ENCODE results near the gene LRIG2.
A peak's percentile ranks its signal among the peaks of the same experiment; 100 is the strongest.
"Not testable (repeated sequence)": the region's sequence is repeated elsewhere in the genome, so short reads cannot be mapped to it uniquely, and the experiment has no call there.

Gene LRIG2, protein sequence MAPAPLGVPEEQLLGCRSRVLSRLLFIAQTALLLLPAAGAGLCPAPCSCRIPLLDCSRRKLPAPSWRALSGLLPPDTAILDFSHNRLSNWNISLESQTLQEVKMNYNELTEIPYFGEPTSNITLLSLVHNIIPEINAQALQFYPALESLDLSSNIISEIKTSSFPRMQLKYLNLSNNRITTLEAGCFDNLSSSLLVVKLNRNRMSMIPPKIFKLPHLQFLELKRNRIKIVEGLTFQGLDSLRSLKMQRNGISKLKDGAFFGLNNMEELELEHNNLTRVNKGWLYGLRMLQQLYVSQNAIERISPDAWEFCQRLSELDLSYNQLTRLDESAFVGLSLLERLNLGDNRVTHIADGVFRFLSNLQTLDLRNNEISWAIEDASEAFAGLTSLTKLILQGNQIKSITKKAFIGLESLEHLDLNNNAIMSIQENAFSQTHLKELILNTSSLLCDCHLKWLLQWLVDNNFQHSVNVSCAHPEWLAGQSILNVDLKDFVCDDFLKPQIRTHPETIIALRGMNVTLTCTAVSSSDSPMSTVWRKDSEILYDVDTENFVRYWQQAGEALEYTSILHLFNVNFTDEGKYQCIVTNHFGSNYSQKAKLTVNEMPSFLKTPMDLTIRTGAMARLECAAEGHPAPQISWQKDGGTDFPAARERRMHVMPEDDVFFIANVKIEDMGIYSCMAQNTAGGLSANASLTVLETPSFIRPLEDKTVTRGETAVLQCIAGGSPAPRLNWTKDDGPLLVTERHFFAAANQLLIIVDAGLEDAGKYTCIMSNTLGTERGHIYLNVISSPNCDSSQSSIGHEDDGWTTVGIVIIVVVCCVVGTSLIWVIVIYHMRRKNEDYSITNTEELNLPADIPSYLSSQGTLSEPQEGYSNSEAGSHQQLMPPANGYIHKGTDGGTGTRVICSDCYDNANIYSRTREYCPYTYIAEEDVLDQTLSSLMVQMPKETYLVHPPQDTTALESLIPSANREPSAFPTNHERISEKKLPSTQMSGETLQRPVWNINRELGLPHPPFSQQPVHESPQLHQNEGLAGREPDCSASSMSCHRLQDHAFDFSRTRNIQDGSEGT

DNA sequence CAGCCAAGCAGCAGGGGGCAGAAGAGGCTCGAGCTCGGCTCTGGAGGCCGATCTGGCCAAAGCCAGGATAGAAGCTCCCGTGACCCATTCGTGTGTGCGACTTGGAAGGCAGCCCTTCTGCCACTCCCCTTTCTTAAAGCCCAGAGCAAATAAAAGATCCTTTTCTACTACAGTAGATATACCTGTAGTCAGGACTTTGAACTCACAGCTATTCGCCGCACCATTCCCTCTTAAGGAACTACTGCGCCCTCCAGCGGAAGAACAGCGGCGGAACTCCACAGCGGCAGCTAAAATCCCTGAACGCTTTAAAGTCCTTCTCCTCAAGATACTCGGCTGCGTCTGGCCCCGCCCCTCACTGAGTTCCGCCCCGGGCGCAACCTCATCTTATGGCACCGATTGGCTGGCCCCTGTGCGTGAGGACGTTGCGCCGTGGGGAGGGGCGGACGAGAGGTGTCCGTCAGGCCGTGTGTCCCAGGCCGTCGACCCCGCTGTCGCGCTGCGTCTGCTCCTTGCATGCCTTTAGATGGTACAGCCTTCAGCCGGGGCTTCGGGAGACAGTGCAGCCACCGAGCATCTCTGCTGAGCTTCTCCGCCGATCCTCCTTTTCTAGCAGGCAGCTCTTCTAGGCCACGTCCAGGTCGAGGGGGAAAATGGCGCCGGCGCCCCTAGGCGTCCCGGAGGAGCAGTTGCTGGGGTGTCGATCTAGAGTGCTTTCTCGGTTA is at the start of gene LRIG2:
Gene LRIG2 (plus strand): TSS at position 442 of the 722 bp plus-strand sequence. CDS start 209 bp downstream, at position 651.
- DNase-seq (ENCODE audit: low read depth in 2 of 2): peak; percentile 93 to 97

DNA sequence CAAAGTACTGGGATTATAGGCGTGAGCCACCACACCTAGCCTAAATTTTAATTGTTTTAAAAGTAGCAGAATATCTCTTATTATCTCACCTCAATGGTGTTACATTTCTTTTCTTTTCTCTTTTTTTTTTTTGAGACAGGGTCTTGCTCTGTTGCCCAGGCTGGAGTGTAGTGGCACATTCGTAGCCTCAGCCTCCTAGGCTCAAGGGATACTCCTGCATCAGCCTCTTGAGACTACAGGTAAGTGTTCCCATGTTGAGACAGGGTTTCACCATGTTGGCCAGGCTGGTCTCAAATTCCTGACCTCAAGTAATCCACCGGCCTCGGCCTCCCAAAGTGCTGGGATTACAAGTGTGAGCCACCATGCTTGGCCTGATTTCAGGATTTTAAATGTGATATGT is 49.7 kb upstream of the LRIG2 start:
- not testable (repeated sequence) for DNase-seq (ENCODE audit: low read depth in 2 of 2)

DNA sequence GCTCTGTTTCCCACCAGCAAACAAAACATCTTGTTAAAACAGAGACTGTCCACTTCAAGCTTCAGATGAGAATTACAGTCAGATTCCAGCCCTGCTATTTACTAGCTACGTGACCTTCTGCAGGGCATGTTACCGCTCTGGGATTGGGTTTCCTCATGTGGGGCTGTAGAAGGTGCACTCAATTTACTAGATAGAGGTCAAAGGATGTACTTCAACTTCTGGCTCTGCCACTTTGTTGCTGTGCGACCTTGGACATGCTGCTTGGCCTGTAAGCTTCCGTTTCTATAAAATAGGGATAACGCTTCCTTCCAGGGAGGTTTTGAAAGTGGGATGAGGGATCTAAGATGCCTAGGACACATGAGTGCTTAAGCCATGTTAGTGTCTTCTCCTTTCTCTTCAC is 46.0 kb upstream of the LRIG2 start:
- DNase-seq (ENCODE audit: low read depth in 2 of 2): no peak

DNA sequence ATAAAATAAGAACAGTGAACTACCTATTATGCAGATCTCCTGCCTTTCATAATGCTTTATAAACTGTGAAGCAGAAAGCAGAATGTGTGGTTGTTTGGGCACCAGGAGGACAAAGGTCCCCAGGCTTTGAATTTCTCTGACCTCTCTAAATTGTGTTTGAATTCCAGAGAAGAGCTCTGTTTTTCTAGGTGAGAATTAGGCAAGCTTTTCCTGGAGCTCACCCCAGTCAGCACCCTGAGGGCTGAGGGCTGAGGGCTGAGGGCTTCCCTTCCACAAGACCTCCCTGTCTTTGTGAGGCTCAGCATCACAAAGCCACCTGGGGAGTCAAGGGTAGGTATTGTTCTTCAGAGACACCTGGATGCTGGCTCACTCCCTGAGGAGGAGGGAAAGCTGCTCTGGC is 45.5 kb upstream of the LRIG2 start:
- no peak for DNase-seq (ENCODE audit: low read depth in 2 of 2)

DNA sequence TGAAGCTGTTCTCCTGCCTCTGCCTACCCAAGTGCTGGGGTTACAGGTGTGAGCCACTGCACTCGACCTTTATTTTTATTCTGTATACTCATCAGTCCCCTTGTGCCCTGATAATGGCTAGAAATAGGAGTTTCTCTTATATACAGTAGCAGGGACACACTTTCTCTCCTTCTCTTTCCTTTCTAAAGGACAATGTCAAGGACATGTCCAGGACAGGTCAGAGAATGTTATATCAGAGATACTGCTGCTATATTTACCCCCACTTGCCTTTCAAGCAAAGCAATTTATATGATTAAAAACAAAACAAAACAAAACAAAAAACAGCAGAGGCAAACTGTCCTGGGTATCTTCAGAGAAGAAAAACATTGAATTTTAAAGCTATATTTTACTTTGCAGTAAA is 43.2 kb upstream of the LRIG2 start:
- DNase-seq (ENCODE audit: low read depth in 2 of 2): no peak

DNA sequence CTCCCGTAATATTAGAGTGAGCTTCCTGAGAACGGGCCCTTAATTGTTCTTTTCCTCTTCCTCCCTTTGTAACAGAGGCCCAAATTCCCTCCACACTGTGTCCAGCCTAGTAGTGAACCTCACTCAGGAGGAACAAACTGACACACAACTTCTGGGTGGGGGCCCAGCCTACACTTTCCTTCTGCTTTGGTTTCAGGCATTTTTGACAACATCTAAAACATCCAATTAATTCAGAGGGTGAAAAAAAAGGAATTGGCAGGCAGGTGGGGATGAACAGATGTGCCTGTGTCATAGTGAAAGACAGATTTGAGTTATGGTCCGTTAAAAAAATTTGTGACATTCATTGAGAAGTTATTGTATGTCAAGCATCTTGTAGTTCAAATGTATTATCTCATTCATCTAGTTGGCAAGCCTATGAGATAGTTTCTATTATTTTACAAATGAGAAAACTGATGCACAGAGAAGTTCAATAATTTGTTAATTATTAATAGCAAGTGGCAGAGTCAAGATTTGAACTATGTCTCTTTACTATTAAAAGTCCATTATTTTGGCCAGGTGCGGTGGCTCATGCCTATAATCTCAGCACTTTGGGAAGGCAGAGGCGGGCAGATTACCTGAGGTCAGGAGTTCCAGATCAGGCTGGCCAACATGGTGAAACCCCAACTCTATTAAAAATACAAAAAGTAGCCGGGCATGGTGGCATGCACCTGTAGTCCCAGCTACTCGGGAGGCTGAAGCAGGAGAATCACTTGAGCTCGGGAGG is 41.6 kb upstream of the LRIG2 start:
- DNase-seq (ENCODE audit: low read depth in 2 of 2): no peak

DNA sequence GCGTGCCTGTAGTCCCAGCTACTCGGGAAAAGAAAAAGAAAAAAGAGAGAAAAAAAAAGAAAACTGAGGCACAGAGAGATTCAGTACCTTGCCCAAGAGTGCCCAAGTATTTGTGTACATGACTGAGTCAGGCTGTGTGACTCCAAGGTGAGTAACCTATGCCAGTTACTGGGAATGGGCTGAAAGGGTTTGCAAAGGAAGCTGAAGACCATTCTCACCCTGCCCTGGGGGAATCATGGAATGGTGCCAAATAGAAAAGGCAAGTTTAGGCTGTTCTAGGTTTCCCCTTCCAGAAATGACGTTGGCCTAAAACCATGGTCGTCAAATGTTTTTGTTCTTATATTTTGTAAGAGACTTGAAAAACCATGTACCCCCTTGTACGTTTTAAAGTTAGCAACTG is 37.9 kb upstream of the LRIG2 start:
- no peak for DNase-seq (ENCODE audit: low read depth in 2 of 2)

DNA sequence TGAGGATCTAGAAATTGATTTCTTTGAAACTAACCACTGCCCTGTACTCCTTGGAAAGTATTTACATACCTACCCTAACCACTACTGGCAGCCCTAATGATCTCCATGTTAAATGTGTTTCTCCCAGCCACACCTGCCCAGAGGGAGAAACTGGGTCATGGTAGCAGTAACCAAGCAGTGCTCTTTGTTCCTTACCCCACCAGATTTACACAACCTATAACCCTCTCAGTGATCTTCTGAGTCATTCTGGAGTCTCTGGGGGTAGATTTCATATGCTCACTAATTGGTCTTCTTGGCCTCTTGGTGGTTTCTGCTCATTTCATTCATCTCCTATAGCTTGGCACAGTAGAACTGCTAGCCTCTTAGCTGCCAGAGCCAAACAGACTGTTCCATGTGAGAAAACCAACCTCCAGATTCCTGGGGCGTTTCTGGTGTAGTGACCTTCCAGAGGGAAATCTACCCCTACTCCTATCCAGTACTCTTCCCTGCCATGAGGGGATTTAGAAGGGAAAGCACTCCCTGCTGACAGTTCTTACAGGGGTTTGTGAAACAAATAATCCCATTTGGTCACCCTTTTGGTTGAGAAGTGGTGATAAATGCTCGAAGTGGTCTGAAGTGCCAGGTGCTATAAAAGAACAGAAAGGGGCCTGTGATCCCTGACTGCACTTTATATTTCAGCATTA is 36.2 kb upstream of the LRIG2 start:
- DNase-seq (ENCODE audit: low read depth in 2 of 2): no peak

DNA sequence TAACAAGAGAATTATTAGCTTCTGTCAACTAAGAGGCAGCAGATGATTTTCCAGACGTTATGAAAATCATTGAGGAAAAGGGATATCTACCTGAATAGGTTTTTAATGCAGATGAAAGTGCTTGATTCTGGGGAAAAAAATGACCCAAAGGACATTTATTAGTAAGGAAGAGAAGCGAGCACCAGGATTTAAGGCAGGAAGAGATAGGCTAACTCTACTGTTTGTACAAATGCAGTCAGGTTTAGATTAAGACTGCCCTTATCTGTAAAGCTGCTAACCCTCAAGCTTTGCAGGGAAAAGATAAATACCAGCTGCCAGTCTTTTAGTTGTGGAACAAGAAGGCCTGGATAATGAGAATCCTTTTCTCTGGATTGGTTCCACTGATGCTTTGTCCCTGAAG is 33.0 kb upstream of the LRIG2 start:
- no peak for DNase-seq (ENCODE audit: low read depth in 2 of 2)

DNA sequence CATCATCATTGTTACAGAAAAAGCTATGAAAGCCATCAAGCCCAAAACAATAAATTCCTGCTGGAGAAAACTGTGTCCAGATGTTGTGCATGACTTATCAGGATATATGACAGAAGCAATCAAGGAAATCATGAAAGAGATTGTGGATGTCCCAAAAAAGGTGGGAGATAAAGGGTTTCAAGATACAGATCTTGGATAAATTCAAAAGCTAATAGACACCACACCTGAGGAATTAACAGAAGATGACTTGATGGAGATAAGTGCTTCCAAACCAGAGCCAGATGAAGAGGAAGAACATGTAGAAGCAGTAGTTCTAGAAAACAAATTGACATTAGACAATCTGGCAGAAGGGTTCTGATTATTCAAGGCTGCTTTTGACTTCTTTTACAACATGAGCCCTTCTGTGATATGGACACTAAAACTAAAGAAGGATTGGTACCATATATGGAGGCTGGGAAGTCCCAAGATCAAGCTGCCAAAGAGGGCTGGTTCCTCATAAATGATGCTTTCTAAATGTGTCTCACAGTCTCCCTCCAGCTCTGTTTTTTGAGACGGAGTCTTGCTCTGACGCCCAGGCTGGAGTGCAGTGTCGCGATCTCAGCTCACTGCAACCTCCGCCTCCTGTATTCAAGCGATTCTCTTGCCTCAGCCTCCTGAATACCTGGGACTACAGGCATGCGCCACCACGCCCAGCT is 32.1 kb upstream of the LRIG2 start:
- no peak for DNase-seq (ENCODE audit: low read depth in 2 of 2)

DNA sequence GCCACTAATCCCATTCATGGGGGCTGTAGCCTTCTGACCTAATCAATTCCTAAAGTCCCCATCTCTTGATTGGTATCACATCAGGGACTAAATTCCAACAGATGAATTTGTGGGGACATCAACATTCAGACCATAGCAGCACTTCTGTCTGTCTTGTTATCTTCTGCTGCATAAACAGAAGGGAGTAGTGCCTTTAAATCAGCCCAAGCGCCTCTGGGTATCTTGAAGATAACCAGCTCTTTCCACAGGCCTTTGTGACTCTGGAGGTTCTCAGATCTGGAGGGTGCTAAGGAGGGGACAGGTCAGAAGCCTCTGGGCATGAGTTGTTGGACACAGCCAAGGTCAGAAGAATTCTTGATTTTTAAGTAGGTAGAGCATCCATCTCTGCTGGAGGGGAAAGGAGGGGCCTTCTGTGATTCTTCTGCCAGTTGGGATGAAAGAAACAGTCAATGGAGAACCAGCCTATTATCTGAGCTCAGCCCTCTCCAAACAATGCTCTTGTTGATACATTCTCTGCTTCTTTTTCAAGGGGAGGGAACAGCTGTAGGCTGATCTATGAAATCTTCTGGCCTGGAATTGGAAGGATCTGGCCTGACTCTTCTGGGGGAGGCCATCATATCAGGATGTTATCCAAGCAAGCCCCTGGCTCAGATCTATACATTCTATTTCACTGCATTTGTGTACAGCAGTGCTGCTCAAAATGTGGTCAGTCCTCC is 31.3 kb upstream of the LRIG2 start:
- no peak for DNase-seq (ENCODE audit: low read depth in 2 of 2)

DNA sequence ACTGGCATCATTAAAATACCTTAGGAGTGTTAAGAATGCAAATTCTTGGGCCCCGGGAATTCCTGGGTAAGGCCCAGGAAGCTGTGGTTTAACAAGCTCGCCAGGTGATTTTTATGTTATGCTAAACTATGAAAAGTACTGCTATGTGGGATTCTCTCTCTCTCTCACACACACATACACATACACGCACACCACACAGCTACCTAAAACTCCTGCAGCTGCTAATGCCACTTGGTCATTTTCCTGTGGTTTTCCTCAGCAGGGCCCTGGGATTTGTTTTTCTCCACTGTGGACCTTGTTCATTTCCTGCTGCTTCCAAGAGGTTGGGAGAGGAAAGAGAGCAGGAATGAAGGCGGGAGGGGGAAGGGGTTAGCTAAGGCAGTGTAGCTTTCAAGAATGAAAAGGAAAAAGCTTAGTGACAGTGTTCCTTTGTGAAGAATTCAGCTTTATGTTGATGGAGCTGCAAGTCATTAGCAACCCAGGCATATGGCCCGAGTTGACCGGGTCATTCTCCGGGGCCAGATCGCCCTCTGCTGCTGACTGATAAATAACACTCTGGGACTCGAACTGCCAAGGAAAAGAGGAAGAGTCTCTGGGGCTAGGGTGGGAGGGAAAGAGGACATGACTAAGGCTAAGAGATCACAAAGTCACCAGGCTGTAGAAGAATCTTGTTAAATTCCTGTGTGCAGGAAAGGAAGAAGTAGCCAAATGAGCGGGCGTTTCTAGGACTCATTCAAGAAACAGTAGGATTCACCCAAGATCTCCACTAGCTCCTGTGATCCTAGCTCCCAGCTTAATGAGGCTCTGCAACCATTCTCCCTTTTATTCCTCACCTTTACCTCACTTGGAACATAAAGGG is 30.5 kb upstream of the LRIG2 start:
- DNase-seq (ENCODE audit: low read depth in 2 of 2): no peak

DNA sequence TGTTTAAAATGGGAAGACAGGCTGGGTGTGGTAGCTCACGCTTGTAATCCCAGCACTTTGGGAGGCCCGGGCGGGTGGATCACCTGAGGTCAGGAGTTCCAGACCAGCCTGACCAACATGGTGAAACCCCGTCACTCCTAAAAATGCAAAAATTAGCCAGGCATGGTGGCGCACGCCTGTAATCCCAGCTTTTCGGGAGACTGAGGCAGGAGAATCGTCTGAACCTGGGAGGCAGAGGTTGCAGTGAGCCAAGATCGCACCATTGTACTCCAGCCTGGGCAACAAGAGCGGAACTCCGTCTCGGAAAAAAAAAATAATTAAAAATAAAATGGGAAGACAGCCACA is 29.9 kb upstream of the LRIG2 start:
- DNase-seq (ENCODE audit: low read depth in 2 of 2): not testable (repeated sequence)

DNA sequence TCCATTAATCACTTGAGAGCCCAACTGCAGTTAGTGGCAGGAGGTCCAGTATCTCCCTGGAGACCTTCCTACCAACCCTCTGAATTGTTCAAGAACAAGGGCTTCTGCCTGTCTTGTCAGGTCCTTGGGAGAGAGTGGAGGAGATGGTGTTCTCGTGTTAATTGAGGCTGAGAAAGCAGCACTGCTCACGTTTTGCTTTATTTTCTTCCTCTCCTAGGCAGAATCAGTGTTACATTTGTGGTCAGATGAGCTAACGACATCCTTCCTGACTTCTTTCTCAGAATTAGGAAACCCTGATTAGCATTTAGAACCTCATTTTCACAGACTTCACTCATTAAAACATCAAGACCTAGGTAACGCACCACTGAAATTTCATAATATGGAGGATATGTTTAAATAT is 26.4 kb upstream of the LRIG2 start:
- no peak for DNase-seq (ENCODE audit: low read depth in 2 of 2)

DNA sequence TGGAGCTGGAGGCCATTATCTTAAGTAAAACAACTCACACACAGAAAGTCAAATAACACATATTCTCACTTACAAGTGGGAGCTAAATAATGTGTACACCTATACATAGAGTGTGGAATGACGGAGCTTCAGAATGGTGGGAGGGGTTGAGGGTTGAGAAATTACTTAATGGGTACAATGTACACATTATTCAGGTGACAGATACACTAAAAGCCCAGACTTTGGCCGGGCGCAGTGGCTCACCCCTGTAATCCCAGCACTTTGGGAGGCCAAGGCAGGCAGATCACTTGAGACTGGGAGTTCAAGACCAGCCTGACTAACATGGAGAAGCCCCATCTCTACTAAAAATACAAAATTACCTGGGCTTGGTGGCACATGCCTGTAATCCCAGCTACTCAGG is 24.9 kb upstream of the LRIG2 start:
- DNase-seq (ENCODE audit: low read depth in 2 of 2): no peak

DNA sequence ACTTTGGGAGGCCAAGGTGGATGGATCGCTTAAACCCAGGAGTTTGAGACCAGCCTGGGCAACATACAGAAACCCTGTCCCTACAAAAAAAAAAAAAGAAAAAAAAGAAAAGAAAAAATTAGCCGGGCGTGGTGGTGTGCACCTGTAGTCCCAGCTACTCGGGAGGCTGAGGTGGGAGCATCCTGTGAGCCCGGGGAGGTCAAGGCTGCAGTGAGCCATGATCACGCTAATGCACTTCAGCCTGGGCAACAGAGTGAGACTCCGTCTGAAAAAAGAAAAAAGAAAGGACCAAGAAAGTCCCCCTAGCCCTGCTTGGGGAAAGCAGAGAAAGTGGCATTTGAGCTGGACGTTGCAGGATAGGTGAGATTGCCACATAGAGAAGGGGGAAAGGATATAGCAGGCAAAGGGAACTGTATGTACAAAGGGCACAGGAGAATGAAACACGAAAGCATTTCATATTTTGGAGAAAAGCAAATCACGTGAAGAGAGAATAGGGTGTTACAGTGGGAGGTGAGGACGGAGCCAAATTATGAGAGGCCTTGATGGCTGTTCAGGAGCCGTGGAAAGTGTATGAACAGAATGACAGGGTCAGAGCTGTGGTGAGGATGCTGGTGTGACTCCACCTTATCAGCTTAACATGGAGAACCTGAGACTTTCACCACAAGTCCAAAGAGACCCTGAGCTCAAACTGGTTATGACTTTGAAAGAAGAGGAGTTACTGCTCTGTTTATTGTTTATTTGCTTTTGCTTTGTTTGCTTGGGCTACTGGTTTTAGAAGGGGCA is 19.5 kb upstream of the LRIG2 start:
- no peak for DNase-seq (ENCODE audit: low read depth in 2 of 2)

DNA sequence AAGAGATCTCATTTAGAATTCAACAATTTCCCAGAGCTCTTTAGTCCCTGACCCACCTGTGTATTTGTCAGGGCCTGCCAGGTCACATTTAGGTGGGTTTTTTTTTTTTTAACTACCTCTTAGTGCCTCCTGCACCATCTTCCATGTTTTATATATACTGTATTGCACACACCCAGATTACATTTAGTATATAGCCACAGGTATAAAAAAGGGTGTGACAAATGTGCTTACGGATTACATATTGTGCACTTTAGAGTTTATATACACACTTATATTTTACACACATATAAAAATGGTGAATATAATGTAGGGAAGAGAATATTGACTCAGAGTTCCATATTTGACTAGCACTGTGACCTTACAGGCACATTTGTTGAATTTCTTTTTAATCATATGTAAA is 17.4 kb upstream of the LRIG2 start:
- no peak for DNase-seq (ENCODE audit: low read depth in 2 of 2)

DNA sequence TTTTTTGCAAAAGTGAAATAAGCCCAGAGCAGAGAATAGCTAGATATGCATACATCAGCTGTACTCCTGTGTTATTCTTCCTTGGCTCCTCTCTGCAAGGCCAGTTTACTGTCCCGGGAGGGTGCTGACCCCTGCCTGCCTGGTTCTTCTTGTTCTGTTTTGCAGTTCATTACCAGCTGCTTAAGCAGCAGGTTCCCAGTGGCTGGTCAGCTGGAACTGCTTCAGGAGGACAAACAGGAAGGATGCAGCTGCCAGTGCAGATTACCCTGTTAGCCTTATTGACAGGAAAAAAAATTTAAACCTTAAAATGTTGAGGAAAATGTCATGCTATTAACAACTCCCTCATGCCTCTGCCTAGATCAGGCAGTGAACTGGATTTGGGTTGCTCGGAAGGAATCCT is 16.0 kb upstream of the LRIG2 start:
- DNase-seq (ENCODE audit: low read depth in 2 of 2): no peak
